Measurements from ENCODE around the gene FMOD.

DNA sequence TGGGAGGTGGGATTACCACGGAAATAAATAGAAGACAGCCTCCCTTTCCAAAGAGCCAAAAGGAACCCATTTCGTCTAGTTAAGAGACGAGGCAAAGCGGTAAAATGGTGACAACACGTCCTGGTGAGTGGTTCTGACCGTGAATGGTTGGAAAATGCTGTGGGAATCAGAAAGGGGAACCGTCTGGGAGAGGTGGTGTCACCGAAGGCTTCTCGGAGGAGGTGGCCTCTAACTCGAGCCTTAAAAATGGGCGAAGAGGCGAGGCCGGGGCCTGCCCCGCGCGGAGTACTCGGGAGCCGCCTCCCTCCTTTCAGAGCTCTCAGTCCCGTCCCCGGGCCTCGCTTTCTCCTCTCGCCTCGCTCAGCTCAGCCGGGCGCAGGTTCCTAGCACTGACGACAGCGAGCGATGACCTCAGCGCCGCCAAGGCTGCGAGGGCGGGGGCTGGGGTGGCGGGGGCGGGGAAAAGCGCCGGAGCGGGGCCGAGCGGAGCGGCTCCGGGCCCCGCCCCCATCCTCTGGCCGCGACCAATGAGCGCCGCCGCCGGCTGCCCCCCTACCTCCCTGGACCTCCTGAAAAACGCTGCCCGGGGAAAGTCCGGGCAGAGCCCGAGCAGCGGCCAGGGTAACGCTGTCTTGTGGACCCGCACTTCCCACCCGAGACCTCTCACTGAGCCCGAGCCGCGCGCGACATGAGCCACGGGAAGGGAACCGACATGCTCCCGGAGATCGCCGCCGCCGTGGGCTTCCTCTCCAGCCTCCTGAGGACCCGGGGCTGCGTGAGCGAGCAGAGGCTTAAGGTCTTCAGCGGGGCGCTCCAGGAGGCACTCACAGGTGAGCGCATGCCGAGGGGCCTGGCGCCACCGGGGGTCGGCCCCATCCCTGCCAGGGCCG is 45.8 kb downstream of the FMOD start, which contains the start of gene BTG2:
- TF ChIP-seq SIN3A (IDR thresholded peaks at IDR 0.05; ENCODE audit: borderline replicate concordance, insufficient read depth, low read length) (0 out of 2 replicates have a peak, but pooled peaks have one; percentile 30), FOXP2 (optimal IDR thresholded peaks at IDR 0.05; ENCODE audit: borderline replicate concordance, extremely low read depth, extremely low read length, insufficient read depth) (no peak), POLR2AphosphoS5 (IDR thresholded peaks at IDR 0.05; ENCODE audit: low read depth, low read length) (peak; percentile 94)
- TF ChIP-seq, protein P1, sequence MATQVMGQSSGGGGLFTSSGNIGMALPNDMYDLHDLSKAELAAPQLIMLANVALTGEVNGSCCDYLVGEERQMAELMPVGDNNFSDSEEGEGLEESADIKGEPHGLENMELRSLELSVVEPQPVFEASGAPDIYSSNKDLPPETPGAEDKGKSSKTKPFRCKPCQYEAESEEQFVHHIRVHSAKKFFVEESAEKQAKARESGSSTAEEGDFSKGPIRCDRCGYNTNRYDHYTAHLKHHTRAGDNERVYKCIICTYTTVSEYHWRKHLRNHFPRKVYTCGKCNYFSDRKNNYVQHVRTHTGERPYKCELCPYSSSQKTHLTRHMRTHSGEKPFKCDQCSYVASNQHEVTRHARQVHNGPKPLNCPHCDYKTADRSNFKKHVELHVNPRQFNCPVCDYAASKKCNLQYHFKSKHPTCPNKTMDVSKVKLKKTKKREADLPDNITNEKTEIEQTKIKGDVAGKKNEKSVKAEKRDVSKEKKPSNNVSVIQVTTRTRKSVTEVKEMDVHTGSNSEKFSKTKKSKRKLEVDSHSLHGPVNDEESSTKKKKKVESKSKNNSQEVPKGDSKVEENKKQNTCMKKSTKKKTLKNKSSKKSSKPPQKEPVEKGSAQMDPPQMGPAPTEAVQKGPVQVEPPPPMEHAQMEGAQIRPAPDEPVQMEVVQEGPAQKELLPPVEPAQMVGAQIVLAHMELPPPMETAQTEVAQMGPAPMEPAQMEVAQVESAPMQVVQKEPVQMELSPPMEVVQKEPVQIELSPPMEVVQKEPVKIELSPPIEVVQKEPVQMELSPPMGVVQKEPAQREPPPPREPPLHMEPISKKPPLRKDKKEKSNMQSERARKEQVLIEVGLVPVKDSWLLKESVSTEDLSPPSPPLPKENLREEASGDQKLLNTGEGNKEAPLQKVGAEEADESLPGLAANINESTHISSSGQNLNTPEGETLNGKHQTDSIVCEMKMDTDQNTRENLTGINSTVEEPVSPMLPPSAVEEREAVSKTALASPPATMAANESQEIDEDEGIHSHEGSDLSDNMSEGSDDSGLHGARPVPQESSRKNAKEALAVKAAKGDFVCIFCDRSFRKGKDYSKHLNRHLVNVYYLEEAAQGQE (IDR thresholded peaks at IDR 0.05; ENCODE audit: insufficient read depth in 1 of 2, low read depth in 2 of 2, low read length in 2 of 2), result no peak
